Measurements from ENCODE around the gene LRMDA.
A peak's percentile ranks its signal among the peaks of the same experiment; 100 is the strongest.

Gene LRMDA

DNA sequence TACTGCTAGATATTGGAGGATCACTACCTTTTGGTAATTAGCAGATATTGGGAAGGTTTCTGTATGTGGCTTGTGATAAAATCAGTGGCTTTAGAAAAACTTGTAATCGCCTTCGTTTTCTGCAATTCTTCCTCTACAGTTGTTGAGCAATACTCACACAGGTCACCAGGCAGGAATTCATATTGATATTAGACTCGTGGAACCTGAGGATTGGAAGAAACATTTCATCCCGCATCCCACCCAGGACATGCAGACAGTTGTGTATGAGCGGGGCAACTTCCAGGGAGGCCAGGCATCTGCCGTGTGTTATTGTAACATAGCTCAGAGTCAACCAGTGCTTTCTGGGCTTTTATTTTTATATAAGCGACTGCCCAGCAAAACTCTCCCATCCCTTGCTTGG is 821.3 kb downstream of the LRMDA start:
- intact Hi-C loops (cut with DNase I): no loop called here
- no peak for DNase-seq

DNA sequence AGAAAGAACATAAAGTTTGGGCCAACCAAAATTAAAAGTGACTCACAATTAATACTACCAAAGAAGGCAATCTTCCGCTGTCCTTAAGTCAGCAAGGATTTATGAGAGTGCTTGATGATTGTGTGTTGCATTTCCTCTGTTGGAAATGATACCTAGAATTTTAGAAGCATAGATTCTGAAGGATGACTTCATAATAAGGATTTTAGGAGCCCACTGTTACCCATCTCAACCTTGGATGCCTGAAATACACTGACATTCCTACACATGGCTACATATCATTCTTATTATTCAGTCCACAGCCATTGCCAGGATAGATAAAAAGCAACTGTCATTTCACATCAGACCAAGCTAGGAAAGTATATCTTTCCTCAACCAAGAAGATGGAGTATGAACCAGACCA is 823.8 kb downstream of the LRMDA start:
- intact Hi-C loops (cut with DNase I): no loop called here

DNA sequence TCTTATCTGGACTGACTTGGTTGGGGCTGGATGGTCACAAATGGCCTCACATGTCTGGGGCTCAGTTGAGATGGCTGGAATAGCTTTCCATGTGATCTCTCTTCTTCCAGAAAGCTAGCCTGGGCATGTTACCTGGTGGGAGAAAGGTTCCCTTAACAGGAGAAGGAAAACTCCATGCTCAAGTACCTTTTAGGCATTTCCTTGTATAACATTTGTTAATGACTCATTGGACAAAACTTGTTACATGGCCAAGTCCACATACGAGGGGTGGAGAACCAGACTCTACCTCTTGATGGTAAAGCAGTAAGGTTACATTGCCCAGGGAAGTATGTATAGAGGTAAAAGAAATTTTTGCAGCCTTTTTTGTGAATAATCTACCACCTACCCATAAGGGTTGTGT is 826.4 kb downstream of the LRMDA start:
- intact Hi-C loops (cut with DNase I): no loop called here
- no peak for DNase-seq

More for the DNA sequence above, 823.8 kb downstream of the LRMDA start:
- DNase-seq: no peak

DNA sequence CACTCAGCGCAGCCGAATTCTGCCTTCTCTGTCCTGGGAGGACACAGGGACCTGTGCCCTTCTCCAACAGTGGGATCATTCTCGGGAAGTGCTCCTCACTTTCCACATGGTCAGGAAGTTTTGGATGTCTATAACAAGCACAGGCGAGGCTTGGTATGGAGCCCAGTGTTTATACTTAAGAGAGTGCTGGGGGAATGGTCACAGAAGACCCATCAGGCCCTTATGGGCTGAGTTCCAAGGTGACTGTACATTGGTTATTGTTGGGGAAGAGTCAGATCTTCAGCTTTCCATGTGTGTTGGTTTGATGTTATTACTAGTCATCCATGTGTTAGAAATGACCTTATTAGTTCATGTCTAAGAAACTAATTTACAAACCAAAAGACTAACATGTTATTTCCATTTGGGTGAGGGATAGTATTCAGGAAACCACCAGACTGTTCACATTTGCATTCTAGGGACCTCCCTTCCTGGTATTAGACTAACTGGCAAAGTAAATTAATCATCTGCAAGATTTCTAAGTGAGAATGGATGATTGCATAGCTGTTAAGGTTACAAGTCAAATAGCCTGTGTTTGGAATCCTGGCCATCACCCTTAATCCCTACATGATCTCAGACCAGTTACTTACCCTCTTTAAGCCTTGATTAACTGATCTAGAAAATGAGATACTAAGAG is 834.2 kb downstream of the LRMDA start:
- DNase-seq: no peak
- intact Hi-C loops (cut with DNase I): no loop called here

DNA sequence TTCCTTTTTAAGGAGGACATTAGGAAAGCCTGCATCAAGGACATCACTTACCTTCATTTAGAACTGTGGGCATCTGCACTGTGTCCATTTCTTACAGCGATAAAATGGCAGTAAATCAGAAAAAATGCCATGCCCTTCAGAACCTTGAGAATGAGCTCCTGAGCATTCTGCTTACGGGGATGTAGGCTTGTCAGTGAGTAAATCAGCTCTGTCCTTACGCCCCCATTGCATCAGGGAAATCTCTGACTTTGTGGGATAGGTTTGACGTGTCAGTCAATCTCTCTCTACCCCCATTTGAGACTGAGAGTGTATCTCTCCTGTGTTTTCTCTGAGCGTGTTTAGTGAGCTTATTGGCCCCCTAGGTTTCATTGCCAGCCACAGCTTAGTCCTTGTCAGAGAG is 837.1 kb downstream of the LRMDA start:
- intact Hi-C loops (cut with DNase I): no loop called here
- peak in 2 of 42 donors; percentile 7 to 20 for DNase-seq

DNA sequence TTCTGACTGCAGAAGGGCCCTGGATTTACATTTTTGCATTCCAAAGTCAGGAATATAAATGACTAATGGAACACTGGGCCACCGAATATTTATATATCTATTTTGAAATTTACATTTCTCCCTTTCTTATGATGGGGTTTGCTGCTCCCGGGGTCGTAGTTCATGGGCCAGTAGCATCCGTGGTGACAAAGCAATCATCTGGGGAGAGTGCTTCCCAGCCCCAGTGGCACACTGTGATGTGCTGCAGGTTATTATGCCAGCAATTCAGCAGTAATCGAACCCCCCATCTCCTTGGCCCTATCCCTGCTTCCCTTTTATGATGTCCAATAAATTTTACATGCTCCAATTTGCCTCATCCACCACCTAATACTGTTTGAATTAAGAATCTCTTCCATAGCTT is 837.5 kb downstream of the LRMDA start:
- intact Hi-C loops (cut with DNase I): no loop called here
- no peak for DNase-seq

DNA sequence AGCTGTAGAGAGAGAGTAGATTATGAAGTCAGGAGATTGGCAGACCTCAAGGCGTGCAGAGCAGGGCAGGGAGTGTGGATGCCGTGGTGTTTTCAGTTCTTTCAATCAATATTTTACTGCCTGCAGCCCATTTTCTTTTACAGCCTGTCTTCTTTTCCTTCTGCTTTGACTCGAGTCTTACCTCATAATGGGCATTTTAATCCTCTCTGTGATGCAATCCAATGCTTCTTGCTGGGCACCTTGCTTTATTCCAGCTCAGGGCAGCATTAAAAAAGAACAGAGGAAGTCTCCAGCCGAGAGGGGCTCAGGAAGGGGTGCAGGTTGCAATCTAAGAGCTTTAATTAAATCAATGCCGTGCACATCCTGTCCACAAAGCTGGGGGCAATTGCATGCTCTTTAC is 839.0 kb downstream of the LRMDA start:
- DNase-seq: no peak
- intact Hi-C loops (cut with DNase I): no loop called here

DNA sequence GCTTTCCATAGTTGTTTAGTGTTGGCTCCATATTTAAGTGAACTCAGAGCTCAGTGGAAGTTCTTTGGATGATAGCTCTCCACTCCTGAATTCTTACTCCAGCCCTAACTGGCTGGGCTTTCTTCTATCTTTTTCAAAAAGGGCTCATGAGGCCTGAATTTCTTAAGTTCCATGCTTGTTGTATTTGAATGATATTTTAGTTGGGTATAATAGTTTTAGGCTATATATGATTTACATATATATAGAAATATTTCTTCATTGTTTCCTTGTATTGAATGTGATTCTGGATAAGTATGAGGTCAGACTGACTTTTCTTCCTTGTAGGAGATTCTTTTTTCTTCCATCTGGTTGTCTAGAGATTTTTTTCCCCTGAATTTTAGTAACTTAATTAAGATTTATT is 843.5 kb downstream of the LRMDA start:
- DNase-seq: no peak
- intact Hi-C loops (cut with DNase I): no loop called here

DNA sequence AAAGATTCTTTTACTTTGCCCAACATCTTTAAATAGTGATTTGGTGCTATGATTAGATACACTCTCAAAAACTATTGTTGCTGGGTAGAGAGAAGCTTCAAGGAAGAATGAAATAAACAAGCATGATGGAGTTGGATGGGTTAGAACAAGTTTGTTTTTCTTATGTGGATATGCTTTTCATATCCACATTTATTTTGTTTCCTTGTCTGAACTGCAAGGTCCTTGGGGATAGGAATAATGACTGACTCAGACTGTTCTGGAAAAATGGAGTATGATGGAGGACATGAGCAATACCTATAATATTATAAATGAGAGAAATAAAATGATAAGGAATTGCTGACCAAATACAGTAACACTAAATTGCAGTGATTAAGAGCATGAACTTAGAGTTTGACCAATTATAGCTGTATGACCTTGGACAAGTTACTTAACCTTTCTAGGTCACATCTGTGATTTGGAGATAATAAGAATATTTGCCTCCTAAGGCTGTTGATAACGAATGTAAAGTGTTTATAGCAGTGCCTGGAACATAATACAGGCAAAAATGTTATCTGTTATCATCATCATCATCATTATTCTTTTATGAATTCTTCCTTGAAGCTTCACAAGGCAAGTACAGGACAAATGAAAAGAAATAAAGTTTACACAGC is 847.5 kb downstream of the LRMDA start:
- intact Hi-C loops (cut with DNase I): no loop called here
- no peak for DNase-seq

DNA sequence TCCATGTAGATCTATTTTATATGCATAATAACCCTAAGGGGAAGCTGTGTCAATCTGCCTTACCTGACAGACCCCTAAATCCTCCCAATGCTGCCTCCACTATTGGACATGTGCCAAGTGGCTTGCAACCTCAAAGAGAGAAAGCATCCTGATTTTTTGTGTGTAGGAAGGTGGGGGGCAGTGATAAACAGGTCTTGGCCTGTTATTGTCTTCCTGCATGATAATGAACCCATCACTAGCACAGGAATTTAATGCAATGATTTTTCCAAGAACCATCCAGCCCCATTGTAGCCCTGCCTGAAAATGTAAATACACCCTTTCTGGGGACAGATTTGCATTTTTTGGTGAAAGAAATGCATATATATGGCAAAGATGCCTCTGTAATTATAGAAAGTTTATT is 850.2 kb downstream of the LRMDA start:
- intact Hi-C loops (cut with DNase I): no loop called here
- no peak for DNase-seq

DNA sequence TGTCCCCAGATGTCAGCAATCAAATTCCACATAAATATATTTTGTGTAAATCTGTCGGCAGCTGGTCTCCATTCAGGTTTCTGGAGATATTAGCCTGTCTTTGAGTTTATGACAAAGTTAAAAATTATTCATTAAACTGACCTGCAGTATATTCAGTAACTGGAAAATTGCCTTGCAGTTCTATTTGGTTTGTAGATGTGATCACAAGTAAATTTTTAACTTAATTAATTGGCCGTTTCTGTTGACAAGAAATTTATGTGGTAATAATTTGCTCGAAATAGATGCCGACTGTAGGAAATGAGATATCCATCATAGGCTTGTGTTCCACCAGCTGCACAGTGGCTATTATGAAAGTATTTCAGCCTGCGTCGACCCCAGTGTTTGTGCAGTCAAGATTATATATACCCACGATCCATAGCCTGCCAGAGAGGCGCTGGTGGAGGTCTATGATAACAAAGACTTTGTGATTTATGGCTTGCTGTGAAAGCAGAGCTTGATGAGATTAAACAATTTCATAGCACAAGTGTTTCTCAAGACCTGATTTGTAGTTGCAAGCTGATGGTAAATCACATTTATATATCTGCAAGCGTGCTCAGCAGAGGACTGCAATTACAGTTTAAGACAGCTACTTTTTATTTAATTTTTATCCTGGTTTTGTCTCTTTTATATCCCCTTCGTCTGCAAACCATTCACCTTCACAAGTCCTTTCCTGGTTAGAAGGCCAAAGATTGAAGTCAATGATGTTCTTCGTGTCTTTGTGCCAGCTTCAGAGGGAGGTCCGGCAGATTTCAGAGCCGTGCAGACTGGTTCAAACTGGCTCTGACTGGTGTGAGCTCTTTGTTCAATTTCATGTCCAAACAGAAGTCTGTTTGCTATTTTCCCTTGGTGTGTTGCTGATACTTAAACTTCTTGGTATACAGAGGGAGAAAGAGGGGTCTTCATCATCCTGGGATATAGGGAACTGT is 850.9 kb downstream of the LRMDA start:
- intact Hi-C loops (cut with DNase I): no loop called here
- DNase-seq: no peak

DNA sequence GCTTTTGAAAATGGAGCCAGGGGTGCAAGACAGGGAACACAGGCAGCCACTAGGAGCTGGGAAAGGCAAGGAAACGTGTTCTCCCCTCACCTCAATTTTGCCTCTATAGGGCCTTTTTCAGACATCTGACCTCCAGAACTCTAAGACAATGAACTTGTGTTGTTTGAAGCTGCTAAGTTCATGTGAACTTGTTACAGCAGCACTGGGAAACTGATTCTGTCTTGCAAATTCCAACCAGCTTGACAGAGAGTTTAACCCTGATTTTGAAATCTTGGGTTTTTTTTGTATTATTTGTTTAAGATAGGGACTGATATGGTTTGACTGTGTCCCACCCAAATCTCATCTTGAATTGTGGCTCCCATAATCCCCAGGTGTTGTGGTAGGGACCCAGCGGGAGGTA is 852.9 kb downstream of the LRMDA start:
- intact Hi-C loops (cut with DNase I): no loop called here
- DNase-seq: no peak

DNA sequence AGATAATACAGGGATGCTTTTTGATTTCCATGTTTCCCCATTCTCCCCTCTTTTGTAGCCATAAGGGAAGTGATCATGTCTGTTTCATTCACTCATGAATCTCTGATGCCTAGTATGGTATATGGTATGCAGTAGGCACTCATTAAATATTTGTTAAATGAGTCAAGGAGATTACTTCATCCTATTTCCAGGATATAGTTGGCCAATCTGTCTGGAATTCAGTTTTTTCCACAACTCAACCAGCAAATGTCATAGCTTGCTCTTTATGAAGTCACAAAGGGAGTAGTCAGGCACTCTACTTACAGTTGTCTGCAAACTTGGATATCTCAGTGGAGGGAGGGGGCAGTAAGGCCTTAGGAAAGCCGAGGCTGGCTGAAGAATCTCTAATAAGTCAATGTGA is 853.6 kb downstream of the LRMDA start:
- intact Hi-C loops (cut with DNase I): no loop called here
- DNase-seq: no peak

DNA sequence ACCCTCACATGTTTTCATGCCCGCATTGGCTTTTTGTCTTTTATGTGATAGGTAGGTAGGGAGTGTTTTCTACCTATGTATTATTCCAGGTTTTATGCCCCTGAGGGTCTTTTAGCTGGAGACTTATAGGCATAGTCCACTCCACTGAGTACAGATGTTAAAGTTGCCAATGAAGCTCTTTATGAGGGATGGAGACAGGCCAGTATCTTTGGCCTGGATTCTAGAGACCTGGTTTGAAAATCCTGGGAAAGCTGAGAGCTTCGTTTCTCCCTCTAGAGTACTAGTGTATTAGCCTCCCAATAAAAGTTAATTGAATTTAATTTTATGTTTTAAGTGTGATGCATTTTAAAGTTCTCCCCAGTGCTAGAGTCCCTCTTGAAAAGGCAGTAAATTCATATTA is 854.1 kb downstream of the LRMDA start:
- DNase-seq: no peak
- intact Hi-C loops (cut with DNase I): no loop called here

DNA sequence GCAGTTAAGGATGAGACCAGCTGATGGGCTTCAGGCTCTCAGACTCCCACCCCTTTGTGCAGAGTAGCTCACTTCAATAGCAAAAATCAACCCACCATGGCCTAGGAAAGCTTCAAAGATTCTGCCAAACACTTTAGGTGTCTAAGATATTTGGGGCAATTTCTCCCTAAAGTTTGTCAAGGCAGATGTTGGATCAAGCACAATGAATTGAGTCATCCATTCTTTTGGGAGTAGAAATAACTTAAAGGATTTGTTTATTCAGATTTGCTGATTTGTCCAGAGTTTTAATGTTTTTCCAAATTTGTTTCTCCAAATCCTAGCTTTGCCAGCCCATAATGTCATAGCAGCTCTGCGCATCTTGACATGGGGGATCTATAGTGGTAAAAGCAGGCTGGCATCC is 855.1 kb downstream of the LRMDA start:
- no peak for DNase-seq
- intact Hi-C loops (cut with DNase I): no loop called here

DNA sequence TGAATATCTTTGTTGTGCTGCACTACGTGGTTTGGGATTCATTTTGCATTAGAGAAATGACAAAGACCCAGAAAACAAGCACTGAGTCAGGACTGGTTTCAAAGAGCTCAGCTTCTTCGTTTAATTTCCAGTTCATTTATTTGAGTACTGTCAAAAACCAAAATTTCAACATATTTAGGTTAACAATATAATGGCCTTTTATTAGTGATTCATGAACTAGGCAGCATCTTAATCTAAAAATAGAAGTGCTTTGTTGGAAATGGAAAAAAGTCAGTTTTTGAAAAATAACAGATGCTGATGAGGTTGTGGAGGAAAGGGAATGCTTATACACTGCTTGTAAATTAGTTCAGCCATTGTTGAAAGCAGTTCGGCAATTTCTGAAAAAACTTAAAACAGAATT is 856.4 kb downstream of the LRMDA start:
- DNase-seq: no peak
- intact Hi-C loops (cut with DNase I): no loop called here

DNA sequence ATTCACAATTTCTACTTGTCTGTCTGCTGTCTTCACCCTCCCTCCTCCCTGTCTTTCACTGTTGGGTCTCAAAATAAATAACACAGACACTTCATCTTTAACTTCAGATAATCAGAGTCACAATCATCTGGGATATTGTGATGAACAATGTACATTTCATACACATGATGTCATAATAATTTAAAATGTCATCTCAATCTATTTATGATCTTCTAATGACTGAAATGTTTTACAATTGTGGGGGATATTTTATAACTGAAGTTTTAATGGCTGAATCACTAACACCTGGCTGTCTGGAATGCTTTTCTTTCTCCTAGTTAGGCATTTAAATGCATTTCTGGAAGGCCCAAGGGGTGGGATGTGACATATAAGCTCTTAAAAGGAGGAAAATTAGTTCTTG is 859.8 kb downstream of the LRMDA start:
- DNase-seq: no peak
- intact Hi-C loops (cut with DNase I): no loop called here

DNA sequence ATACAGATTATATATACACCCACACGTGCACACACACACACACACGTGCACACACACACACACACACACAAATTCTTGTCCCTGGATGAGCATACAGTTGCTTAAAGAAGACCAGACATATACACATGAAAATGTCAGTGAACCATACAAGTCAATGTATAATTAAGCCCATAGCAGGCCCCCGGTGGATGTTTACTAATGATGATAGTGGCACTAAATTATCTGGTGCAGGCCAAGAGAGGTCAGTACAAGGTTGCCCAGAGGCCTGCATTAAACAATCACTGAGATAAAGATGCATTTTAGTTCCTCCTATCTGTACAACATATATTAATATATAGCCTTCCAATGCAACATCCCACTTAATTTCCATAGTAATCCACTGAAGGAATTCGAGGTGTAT is 860.5 kb downstream of the LRMDA start:
- intact Hi-C loops (cut with DNase I): no loop called here
- DNase-seq: no peak

DNA sequence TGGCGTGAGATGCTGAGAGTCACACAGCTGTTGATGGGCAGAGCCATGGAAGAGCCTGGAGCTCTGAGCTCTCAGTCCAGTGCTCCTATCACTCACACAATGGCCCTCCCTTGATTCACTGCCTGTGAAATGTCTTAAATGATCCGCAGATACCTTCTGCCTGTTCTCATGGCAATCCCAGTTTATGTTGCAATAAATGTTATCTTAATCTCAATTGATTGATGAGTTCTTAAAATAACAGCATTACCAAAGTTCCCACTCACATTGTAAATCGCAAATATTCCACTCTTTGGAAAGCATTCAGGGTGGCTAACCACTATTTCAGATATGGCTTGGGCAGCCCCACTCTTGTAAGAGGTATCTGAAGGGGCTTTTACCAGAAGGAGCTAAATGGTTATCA is 865.5 kb downstream of the LRMDA start:
- intact Hi-C loops (cut with DNase I): no loop called here
- no peak for DNase-seq

DNA sequence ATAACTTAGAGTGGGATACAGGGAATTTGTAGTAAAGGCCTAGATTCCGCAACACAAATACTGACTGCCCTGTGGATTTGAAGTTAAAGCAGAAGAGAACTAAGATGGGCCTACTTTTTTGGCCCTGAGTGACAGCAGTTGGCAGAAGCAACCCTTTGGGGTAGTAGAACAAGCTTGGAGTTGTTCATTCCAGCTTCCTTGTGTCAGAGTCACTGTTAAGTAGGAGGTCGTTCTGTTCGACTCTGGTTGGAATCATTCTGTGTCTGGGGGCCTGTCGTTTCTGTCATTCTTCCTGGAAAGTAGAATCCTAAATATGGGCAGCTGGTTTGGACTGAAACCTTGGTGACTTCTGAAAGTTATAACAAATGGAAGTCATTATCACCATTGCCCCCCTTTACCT is 865.9 kb downstream of the LRMDA start:
- intact Hi-C loops (cut with DNase I): no loop called here
- DNase-seq: no peak
